ENCODE measurements around the gene PTS. TPM values are rescaled to one million over a fixed set of nuclear protein-coding genes. Genes with fewer than 3 reads are reported as not detected.

The PTS gene
- 10 to 100 TPM; 15.0 to 26.5 (median 21.2) TPM for total RNA-seq

DNA sequence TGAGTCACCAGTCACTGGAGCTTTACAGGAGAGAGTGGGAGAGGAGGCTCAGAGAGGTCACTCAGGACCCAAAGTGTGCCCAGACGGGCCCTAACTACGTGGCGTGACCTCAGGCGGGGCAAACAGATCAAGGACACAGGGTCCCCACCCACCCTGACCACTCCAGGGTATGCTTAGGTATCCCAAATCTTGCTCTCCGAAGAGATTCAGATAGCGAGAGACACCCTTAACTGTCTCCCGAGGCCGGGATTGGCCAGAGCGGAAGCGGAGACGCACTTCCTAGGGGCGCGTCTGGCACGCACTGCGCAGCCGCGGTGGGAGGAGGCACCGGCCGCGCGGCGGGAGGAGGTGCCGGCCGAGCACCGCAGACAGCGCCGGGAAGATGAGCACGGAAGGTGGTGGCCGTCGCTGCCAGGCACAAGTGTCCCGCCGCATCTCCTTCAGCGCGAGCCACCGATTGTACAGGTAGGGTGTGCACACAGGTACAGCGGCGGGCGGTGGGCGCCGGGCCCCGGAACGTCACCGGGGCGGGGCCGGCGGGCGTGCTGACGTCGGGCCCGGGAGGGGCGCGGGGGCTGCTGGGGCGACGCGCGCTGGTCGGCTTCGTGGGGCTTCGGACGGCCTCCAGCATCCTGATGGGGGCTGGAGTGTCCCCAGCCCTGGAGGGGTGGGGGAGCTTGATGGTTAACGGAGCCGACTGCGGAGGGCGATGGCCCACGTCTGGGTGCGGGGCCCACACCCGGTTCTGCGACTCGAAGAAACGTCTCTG is at the start of gene PTS:
PTS (plus strand) TSS at position 367 of the 769 bp plus-strand sequence; CDS start at position 383, 16 bp downstream.
- Histone ChIP-seq H3K27ac (peak within 1 kb of the TSS; percentile 90 to 99 (median 98)), H3K4me3 (peak within 1 kb of the TSS; percentile 65 to 74 (median 70)), H3K4me1 (peaks cover 7 to 14% (median 11%) of the 10 kb centered on the region in 4 donors), H3K27me3 (no peaks in the 10 kb centered on the region), H3K36me3 (peaks cover 0 to 25% (median 14%) of the 10 kb centered on the region in 4 donors), H3K9me3 (no peaks in the 10 kb centered on the region)
- peak; percentile 89 to 97 for DNase-seq
- TF ChIP-seq POLR2A (IDR thresholded peaks at IDR 0.05) (peak in 3 of 4 donors; percentile 77 to 97 (median 85)), CTCF (IDR thresholded peaks at IDR 0.05) (peak in 3 of 6 experiments; percentile 16 to 35 (median 26)), EP300 (IDR thresholded peaks at IDR 0.05) (peak in 1 of 4 donors; percentile 50), POLR2AphosphoS5 (IDR thresholded peaks at IDR 0.05) (peak; percentile 92 to 97)
- ATAC-seq (ENCODE audit: low FRiP score in 2 of 2), result peak; percentile 97 to 99
- WGBS, 2 donors, result 0% methylated on average over 5 to 31 of the region's 70 CpGs

DNA sequence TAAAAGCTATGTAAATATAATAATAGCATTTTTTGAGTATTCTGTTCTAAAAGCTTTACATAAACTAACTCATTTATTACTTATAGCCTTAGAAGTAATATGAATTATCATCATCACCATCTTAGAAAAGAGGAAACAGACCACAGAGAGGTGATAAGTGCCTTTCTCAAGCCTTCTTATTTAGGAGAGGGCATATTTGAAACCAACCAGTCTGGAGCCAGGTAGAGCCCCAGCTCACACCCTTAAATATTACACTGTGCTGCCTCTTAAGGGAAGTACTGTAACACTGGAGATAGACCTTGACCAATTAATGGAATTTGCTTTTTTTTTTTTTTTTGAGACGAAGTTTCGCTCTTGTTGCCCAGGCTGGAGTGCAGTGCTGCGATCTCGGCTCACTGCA is 48.6 kb upstream of the PTS start:
- DNase-seq (no peak), ATAC-seq (ENCODE audit: low FRiP score in 2 of 2) (no peak)
- Histone ChIP-seq H3K27me3 (no peaks in the 10 kb centered on the region), H3K9me3 (no peaks in the 10 kb centered on the region), H3K27ac (no peak overlapping the region), H3K4me1 (peaks cover 0 to 12% (median 11%) of the 10 kb centered on the region in 4 donors), H3K36me3 (no peaks in the 10 kb centered on the region), H3K4me3 (no peak overlapping the region)
- WGBS, 2 donors, result 70% methylated on average over 4 of the region's 4 CpGs
- TF ChIP-seq POLR2A (IDR thresholded peaks at IDR 0.05), result no peak
- no peak for TF ChIP-seq POLR2AphosphoS5 (IDR thresholded peaks at IDR 0.05)
- TF ChIP-seq CTCF (IDR thresholded peaks at IDR 0.05), result no peak
- TF ChIP-seq EP300 (IDR thresholded peaks at IDR 0.05), result no peak

DNA sequence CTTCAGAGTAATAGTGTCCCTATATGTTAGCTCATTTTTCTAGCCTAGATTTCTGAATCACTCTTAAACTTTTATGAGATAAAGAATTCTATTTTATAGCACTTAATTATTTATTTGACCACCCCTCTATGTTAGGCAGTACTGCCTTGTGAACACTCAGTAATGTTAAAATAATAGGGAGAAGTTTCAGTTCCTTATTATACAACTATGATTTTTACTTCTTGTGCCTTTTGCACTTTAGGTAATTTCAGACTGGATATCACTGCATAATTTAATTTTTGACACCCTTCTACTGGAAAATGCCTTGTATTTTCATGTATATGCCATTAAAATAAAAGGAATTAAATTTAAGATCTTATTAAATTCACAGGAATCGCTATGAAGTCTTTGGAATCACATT is 47.8 kb upstream of the PTS start:
- TF ChIP-seq POLR2A (IDR thresholded peaks at IDR 0.05), result no peak
- TF ChIP-seq POLR2AphosphoS5 (IDR thresholded peaks at IDR 0.05), result no peak
- no peak for TF ChIP-seq EP300 (IDR thresholded peaks at IDR 0.05)
- no peak for TF ChIP-seq CTCF (IDR thresholded peaks at IDR 0.05)
- Histone ChIP-seq H3K4me3 (no peak overlapping the region), H3K27me3 (no peaks in the 10 kb centered on the region), H3K4me1 (peaks cover 0 to 12% (median 10%) of the 10 kb centered on the region in 4 donors), H3K27ac (no peak overlapping the region), H3K9me3 (no peaks in the 10 kb centered on the region), H3K36me3 (no peaks in the 10 kb centered on the region)
- WGBS, 2 donors, result 90 to 100% methylated on average over 1 of the region's 1 CpG
- ATAC-seq (ENCODE audit: low FRiP score in 2 of 2), result no peak
- no peak for DNase-seq

GRCh38 chr11:112178936-112179335 is 47.3 kb upstream of the PTS start:
- no peaks in the 10 kb centered on the region for H3K36me3 ChIP-seq
- no peak overlapping the region for H3K4me3 ChIP-seq
- H3K4me1 ChIP-seq, result peaks cover 0 to 12% (median 10%) of the 10 kb centered on the region in 4 donors
- H3K27ac ChIP-seq, result no peak overlapping the region
- ATAC-seq (ENCODE audit: low FRiP score in 2 of 2) (no peak), DNase-seq (no peak)
- no peaks in the 10 kb centered on the region for H3K27me3 ChIP-seq
- TF ChIP-seq EP300 (IDR thresholded peaks at IDR 0.05) (no peak), POLR2A (IDR thresholded peaks at IDR 0.05) (no peak), CTCF (IDR thresholded peaks at IDR 0.05) (no peak), POLR2AphosphoS5 (IDR thresholded peaks at IDR 0.05) (no peak)
- 51 to 73% methylated on average over 3 of the region's 3 CpGs for WGBS, 2 donors
- no peaks in the 10 kb centered on the region for H3K9me3 ChIP-seq

Measured in upper lobe of left lung (tissue), 6 donors.